Fibroblast of lung (primary cell): ENCODE measurements around the gene TAS2R1. TPM values are rescaled to one million over a fixed set of nuclear protein-coding genes. Genes with fewer than 3 reads are reported as not detected.

Source experiments
- DNase-seq, 2 donors: peaks; one replicate each; pipeline versions ENCODE4 v3.0.0 to v3.0.0-alpha.2; 2010; ENCODE audit warnings: low read depth in 2 of 2
- H2AFZ ChIP-seq: 2 replicates; pipeline ENCODE4 v1.5.1; 2012; ENCODE audit warnings: low read length, control low read depth, inconsistent platforms
- H3K27ac ChIP-seq: 2 replicates; pipeline ENCODE4 v1.5.1; 2011; ENCODE audit warnings: low read length, control low read depth; ENCODE audit not compliant: insufficient read depth
- H3K27me3 ChIP-seq: 2 replicates; pipeline ENCODE4 v1.5.1; 2011; ENCODE audit warnings: mild to moderate bottlenecking, low read length; ENCODE audit not compliant: control insufficient read depth, insufficient read depth
- H3K36me3 ChIP-seq: 2 replicates; pipeline ENCODE4 v1.5.1; 2011; ENCODE audit warnings: low read length; ENCODE audit not compliant: control insufficient read depth, insufficient read depth
- H3K4me1 ChIP-seq: 2 replicates; pipeline ENCODE4 v1.5.1; 2011; ENCODE audit warnings: low read length; ENCODE audit not compliant: control insufficient read depth, insufficient read depth; ENCODE audit errors: extremely low read depth
- H3K4me2 ChIP-seq: 2 replicates; pipeline ENCODE4 v1.5.1; 2011; ENCODE audit warnings: low read length, control low read depth; ENCODE audit not compliant: insufficient read depth; ENCODE audit errors: extremely low read depth
- H3K4me3 ChIP-seq, 4 experiments: fragments of 200-600 bp in 1 of 4; sonication (generic) in 1 of 4; replicated peaks in 1 of 4; 2 replicates each; pipeline ENCODE4 v1.5.1; 2011 to 2016; ENCODE audit warnings: low read length in 4 of 4, low read depth in 3 of 4, mild to moderate bottlenecking in 3 of 4, control low read depth in 2 of 4, inconsistent platforms in 1 of 4, mixed read lengths in 1 of 4; ENCODE audit not compliant: insufficient read depth in 1 of 4; ENCODE audit errors: control extremely low read depth in 1 of 4
- H3K79me2 ChIP-seq: 2 replicates; pipeline ENCODE4 v1.5.1; 2012; ENCODE audit warnings: mild to moderate bottlenecking, low read length, inconsistent platforms; ENCODE audit not compliant: control insufficient read depth, insufficient read depth
- H3K9ac ChIP-seq: 2 replicates; pipeline ENCODE4 v1.5.1; 2011; ENCODE audit warnings: mild to moderate bottlenecking, low read length, control low read depth; ENCODE audit not compliant: insufficient read depth
- H3K9me3 ChIP-seq: 2 replicates; pipeline ENCODE4 v1.5.1; 2012; ENCODE audit warnings: low read depth, low read length; ENCODE audit not compliant: control insufficient read depth, insufficient read depth
- H4K20me1 ChIP-seq: 2 replicates; pipeline ENCODE4 v1.5.1; 2011; ENCODE audit warnings: low read length; ENCODE audit not compliant: control insufficient read depth, insufficient read depth; ENCODE audit errors: extremely low read depth
- EZH2 ChIP-seq: IDR thresholded peaks from 2 replicates; pipeline ENCODE4 v1.5.1; 2012; ENCODE audit warnings: low read length, control low read depth, mild to moderate bottlenecking; ENCODE audit errors: missing control alignments
- polyA plus RNA-seq, 2 donors: library from polyadenylated mRNA; depleted of rRNA in 1 of 2; stranded (reverse) in 1 of 2; unstranded in 1 of 2; fragments of >200 nt; gene quantifications; 2 replicates each; pipeline ENCODE4 v1.2.1, GENCODE V29; 2011 to 2012; ENCODE audit warnings: missing spikeins in 1 of 2
- total RNA-seq: library from RNA; depleted of rRNA; stranded (reverse); fragments of >200 nt; gene quantifications from 2 replicates; pipeline ENCODE4 v1.2.1, GENCODE V29; 2014
- TF ChIP-seq, protein P1 (sequence below), 2 donors: IDR thresholded peaks in 1 of 2; conservative IDR thresholded peaks in 1 of 2; 1 replicate in 1 of 2; 2 replicates in 1 of 2; pipeline ENCODE4 v1.5.1; 2011 to 2012; ENCODE audit warnings: low read length in 2 of 2, control low read depth in 1 of 2, inconsistent platforms in 1 of 2, low read depth in 1 of 2, mild to moderate bottlenecking in 1 of 2

The TAS2R1 gene
- total and polyA plus RNA-seq, 2 donors (not counting 1 experiment from before 2014, with no cell fraction given), result 0.18 TPM; not detected in 1

DNA sequence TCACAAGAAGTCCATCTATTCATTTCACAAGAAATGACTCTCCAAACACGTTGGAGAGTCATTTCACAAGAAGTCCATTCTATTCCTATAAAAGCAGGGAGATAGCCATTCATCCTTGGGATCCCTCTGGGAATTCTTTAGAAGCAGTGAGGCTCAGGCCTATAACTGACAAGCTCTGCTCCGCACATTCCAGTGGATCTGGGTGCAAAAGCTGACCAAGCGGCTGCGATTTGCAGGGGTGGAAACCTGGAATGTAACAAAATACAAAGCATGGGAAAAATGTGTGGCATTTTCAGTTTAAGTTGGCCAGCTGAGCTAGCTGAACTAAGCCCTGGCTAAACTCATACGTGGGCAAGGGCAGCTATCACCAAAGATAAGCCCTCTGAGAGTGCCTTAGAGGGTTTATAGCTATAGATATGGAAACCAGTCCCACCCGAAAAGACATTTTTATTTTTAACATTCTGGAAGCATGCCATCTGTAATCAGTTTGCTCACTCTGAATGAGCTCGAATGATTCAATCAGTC, 8.7 kb downstream of the TAS2R1 start:
- H3K9ac ChIP-seq, result no peak overlapping the region
- H3K4me2 ChIP-seq, result no peak overlapping the region
- no peaks in the 10 kb centered on the region for H3K9me3 ChIP-seq
- no peak overlapping the region for H2AFZ ChIP-seq
- no peaks in the 10 kb centered on the region for H3K79me2 ChIP-seq
- peak; percentile 6 to 74 for DNase-seq
- H3K27me3 ChIP-seq, result no peaks in the 10 kb centered on the region
- H3K4me1 ChIP-seq, result peaks cover 14% of the 10 kb centered on the region
- H3K27ac ChIP-seq, result no peak overlapping the region
- no peak overlapping the region for H3K4me3 ChIP-seq
- H3K36me3 ChIP-seq, result no peaks in the 10 kb centered on the region
- H4K20me1 ChIP-seq, result no peaks in the 10 kb centered on the region
- no peak for TF ChIP-seq EZH2
- TF ChIP-seq, protein P1, sequence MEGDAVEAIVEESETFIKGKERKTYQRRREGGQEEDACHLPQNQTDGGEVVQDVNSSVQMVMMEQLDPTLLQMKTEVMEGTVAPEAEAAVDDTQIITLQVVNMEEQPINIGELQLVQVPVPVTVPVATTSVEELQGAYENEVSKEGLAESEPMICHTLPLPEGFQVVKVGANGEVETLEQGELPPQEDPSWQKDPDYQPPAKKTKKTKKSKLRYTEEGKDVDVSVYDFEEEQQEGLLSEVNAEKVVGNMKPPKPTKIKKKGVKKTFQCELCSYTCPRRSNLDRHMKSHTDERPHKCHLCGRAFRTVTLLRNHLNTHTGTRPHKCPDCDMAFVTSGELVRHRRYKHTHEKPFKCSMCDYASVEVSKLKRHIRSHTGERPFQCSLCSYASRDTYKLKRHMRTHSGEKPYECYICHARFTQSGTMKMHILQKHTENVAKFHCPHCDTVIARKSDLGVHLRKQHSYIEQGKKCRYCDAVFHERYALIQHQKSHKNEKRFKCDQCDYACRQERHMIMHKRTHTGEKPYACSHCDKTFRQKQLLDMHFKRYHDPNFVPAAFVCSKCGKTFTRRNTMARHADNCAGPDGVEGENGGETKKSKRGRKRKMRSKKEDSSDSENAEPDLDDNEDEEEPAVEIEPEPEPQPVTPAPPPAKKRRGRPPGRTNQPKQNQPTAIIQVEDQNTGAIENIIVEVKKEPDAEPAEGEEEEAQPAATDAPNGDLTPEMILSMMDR (conservative IDR thresholded peaks at IDR 0.05 in 1 of 2, IDR thresholded peaks at IDR 0.05 in 1 of 2; ENCODE audit: low read depth in 1 of 2, low read length in 2 of 2), result no peak

DNA sequence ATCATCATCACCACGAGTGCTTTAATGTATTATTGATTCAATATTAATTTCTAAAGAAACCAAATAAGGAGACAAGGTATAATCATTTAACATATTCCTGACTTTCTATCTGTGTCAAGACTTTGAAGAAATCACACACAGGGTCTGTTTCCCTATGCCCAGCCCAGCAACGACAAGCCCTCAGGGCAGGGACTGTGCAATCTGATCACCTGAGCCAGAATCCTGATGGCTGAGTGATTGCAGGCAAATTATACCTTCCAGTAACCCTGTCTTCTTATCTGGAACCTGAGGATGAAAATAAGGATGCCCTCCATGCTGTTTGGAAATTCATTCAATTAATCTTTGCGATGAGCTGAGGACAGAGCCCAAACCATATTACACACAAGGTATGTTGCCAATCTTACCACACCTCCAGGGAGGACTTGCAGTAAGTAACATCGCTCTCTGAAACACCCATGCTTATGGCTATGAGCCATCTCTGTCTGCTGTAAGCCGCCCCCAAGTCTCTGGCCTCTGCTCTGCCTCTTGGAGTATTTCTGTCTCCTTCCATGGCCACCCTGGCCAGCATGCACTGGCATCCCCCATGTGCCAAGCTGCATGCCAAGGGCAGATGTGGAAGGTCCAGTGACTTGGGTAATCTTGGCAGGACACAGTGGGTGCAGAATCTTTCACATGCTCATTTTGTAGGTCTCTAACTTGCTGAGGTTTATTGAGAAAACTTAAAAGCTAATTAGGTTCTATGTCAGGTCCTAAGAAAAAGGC, 10.6 kb downstream of the TAS2R1 start:
- H3K36me3 ChIP-seq, result no peaks in the 10 kb centered on the region
- H3K27ac ChIP-seq, result no peak overlapping the region
- no peak for TF ChIP-seq EZH2
- TF ChIP-seq, protein P1 (conservative IDR thresholded peaks at IDR 0.05 in 1 of 2, IDR thresholded peaks at IDR 0.05 in 1 of 2; ENCODE audit: low read depth in 1 of 2, low read length in 2 of 2), result no peak
- no peak overlapping the region for H2AFZ ChIP-seq
- no peak overlapping the region for H3K9ac ChIP-seq
- no peaks in the 10 kb centered on the region for H3K9me3 ChIP-seq
- H3K79me2 ChIP-seq, result no peaks in the 10 kb centered on the region
- peaks cover 14% of the 10 kb centered on the region for H3K4me1 ChIP-seq
- no peak for DNase-seq
- no peak overlapping the region for H3K4me3 ChIP-seq
- no peak overlapping the region for H3K4me2 ChIP-seq
- no peaks in the 10 kb centered on the region for H4K20me1 ChIP-seq
- H3K27me3 ChIP-seq, result no peaks in the 10 kb centered on the region

DNA sequence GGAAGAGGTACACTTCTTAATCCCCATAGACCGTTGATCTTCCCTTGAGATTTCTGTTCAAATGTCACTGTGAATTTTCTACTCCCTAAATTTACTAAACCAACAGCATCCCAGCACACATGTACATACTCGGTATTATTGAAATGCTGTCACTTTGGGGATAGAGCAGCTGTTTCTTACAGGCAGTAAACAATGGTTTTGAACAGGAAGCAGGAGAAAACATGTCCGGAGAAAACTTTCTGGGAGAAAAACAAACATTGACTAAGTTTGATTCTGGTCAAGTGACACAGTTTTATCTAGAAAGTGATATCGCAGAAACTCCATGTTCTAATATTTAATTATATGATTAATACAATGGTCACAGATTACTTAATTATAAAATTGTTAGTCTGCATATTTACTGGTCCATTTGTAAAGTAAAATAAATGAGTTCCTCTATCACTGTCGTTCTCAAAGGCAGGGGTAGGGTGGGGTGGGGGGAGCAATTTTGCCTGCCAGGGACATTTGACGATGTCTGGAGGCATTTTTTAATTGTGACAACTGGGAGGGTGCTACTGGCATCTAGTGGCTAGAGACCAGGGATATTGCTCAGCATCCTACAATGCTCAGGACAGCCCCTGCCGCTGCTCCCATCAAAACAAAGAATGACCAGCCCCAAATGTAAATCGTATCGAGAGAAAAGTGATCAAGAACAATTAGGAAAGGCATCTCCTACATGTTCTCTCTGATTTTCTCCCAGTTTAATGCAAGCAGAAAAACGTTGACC, 12.2 kb downstream of the TAS2R1 start:
- Histone ChIP-seq H3K27ac (no peak overlapping the region), H3K9ac (no peak overlapping the region), H3K4me2 (no peak overlapping the region), H3K4me3 (no peak overlapping the region), H3K4me1 (peaks cover 8% of the 10 kb centered on the region), H3K27me3 (no peaks in the 10 kb centered on the region), H4K20me1 (no peaks in the 10 kb centered on the region), H3K36me3 (no peaks in the 10 kb centered on the region), H3K79me2 (no peaks in the 10 kb centered on the region), H2AFZ (no peak overlapping the region), H3K9me3 (no peaks in the 10 kb centered on the region)
- DNase-seq, result no peak
- no peak for TF ChIP-seq EZH2
- TF ChIP-seq, protein P1 (conservative IDR thresholded peaks at IDR 0.05 in 1 of 2, IDR thresholded peaks at IDR 0.05 in 1 of 2; ENCODE audit: low read depth in 1 of 2, low read length in 2 of 2), result peak in 1 of 2 donors; percentile 4
